GM21576 (cell line): Measurements from ENCODE around the gene FOXC1.

ENCODE experiments used
- ATAC-seq: cut with Tn5 transposase; IDR thresholded peaks from one replicate; pipeline ENCODE4 v1.9.1; 2021; ENCODE audit warnings: mild to moderate bottlenecking, moderate library complexity; ENCODE audit not compliant: unreplicated experiment

FOXC1 gene

GRCh38 chr6:1598886-1599285, 10.8 kb upstream of the FOXC1 start:
- ATAC-seq: no peak

GRCh38 chr6:1599469-1599868, 10.2 kb upstream of the FOXC1 start:
- ATAC-seq: no peak

DNA sequence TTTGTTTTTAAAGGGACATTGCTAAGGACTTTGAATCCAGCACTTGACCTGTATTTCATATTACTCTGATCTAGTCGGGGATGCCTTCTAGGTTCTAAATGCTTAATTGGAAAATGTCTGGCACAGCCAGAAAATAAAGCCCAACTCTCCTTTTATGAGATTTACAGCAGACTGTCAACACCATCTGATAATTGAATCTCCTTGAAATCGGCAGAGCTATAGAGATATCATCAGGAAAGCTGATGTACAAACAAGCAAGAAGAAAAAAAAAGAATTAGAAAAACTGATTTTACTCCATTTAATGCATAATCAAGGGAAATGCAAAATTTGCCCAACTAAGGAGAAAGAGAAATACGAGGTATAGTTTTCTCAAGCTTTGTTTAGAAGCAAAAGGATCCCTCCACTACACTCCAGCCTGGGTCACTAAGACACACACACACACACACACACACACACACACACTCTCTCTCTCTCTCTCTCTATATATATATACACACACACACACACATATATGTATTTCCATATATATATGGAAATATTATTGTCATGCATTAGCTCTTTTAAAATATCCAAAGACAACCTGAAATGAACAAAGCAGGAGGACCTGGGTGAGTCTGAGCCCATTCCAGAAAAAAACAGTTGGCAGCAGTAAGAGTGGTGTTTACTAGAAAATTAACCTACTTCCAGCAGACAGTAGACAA, 9.5 kb upstream of the FOXC1 start:
- no peak for ATAC-seq

- ATAC-seq: no peak
These were observed 9.0 kb upstream of the FOXC1 start for GRCh38 chr6:1600764-1601157.

DNA sequence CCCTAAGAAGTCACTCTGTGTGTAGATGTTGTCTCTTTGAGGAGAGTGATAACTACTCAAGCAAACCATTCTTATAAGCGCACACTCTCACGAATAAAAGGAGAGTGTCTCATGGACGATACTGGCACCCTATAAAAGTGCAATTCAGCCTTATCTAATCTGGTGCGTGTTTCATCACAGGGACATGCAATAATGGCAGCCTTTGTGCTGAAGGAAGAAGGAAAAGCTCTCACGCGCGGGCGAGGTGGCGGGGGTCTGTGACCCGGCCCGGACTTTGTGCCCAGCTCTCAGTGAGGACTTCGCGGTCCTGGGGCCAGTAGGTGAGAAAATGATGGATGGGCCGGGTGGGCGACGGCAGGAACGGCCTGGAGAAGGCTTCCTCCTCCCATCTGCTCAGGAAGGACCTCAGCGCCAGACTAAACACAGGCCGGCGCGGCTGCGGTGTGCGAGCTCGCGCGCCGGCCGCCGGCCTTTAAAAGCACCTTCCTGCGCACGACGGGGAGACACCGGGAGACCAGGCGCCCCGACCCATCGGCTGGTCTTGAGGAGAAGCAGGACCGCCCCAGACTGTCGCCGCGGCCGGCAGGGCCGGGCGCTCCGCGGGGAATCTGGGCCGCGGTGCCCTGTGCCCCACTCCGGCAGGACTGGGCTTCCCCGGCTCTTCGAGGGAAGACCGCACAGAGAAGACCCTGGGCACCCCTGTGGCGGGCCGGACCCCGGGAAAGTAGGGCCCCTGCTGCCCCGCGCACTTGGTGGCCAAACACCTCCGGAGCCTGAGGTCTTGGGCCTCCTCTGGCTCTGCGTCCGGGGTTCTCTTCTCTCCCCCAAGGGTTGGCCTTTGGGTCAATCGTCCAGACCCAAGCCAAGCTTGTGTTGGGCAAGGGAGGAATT, 8.3 kb upstream of the FOXC1 start:
- ATAC-seq: no peak

- ATAC-seq: no peak
These were observed 7.5 kb upstream of the FOXC1 start for GRCh38 chr6:1602049-1602713.

- ATAC-seq: no peak
These were observed 6.0 kb upstream of the FOXC1 start for GRCh38 chr6:1603708-1604107.

GRCh38 chr6:1604158-1605003, 5.3 kb upstream of the FOXC1 start:
- ATAC-seq: peak; percentile 74

DNA sequence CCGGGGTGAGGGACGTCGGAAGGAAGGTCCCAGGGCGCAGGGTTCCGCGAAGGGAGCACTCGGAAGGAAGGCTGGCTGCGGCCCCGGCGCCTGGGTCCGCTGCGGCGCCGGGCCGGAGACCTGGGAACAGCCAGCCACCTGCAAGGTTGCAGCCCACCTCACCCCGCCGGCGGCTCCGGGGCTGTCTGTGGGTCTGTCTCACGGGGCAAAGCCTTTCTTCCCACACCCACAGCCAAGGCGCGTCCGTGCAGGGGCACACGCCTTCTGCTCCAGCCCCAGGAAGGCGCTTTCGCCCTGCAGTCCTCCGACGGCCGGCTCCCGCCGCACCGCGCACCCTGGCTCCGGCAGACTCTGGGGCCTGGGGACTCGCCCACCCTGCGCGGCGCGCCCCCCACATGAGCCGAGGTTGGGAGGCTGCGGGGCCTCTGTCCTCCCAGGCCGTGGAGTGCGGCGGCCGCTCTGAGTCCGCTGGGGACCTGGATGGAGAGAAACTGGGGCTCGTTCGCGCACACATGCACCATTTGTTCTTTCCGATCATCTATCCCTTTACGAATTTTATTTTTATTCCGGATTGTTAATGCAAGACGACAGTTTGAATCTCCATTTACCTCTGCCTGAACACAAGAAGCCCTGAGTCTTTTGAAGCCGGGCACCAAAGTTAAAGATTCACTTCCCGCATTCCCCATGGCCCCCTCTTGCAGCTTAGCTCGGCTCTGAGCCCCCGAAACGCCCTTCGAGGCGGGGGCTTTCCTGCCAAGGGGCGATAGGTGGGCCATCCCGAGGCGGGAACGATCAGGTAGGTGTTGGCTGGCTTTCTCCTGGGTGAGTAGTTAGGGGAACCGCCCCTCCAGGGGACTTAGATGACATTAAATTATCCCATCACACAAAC, 4.5 kb upstream of the FOXC1 start:
- no peak for ATAC-seq

- ATAC-seq: no peak
These were observed 3.6 kb upstream of the FOXC1 start for GRCh38 chr6:1605893-1606779.

DNA sequence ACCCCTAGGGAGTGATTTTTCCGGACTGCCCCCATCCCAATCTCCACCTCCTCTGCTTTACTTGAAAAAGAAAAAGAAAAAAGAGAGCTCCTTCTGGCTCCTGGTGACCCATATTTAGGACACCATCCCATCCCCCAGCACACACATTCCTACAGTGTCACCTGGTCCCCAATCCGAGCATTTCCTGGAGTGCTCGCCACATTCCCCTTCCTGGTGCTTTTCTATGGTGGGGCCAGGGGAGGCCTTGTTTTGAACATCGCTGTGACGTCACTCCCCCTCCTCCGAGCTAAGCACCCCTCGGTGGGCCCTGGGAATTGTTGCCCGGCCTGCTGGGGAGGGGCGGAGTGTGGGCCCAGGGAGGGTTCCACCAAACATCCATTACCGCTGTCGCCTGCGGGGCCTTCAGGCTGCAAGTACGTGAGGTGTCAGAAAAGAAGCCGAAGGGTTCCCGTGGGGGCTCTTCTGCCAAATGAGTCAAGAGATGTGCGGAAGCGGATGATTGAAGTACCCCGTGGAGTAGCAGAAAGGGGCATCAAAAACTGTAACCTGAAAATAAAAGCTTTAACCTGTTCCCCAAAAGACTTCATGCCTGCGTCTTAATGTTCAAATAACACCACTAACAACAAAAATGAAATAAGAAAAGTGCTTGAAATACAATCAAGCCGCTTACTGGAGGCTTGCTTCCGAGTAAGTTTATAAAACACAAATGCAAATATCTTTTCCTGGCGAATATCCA, 2.8 kb upstream of the FOXC1 start:
- ATAC-seq: no peak

- ATAC-seq: no peak
These were observed 2.0 kb upstream of the FOXC1 start for GRCh38 chr6:1607516-1608221.

- ATAC-seq: no peak
These were observed 1.3 kb upstream of the FOXC1 start for GRCh38 chr6:1608222-1609040.

- ATAC-seq: no peak
These were observed 571 bp upstream of the FOXC1 start for GRCh38 chr6:1609041-1609647.

DNA sequence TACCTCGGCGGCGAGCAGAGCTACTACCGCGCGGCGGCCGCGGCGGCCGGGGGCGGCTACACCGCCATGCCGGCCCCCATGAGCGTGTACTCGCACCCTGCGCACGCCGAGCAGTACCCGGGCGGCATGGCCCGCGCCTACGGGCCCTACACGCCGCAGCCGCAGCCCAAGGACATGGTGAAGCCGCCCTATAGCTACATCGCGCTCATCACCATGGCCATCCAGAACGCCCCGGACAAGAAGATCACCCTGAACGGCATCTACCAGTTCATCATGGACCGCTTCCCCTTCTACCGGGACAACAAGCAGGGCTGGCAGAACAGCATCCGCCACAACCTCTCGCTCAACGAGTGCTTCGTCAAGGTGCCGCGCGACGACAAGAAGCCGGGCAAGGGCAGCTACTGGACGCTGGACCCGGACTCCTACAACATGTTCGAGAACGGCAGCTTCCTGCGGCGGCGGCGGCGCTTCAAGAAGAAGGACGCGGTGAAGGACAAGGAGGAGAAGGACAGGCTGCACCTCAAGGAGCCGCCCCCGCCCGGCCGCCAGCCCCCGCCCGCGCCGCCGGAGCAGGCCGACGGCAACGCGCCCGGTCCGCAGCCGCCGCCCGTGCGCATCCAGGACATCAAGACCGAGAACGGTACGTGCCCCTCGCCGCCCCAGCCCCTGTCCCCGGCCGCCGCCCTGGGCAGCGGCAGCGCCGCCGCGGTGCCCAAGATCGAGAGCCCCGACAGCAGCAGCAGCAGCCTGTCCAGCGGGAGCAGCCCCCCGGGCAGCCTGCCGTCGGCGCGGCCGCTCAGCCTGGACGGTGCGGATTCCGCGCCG, 994 bp downstream of the FOXC1 start:
- ATAC-seq: no peak

GRCh38 chr6:1611322-1611571, 1.5 kb downstream of the FOXC1 start:
- no peak for ATAC-seq
